Measurements from ENCODE around the gene CACNA1C. TPM values are rescaled to one million over a fixed set of nuclear protein-coding genes. Genes with fewer than 3 reads are reported as not detected.

Gene CACNA1C
- total RNA-seq, 1 experiment from 2014 or later: not detected

- TF ChIP-seq CTCF (conservative IDR thresholded peaks at IDR 0.05): no peak
- TF ChIP-seq EZH2 (IDR thresholded peaks at IDR 0.05; ENCODE audit: low read depth): no peak
- no peaks in the 10 kb centered on the region for H3K79me2 ChIP-seq (ENCODE audit: low read depth)
- no peak overlapping the region for H2AFZ ChIP-seq
- no peak for DNase-seq
- no peak overlapping the region for H3K4me3 ChIP-seq
- no peaks in the 10 kb centered on the region for H3K36me3 ChIP-seq (ENCODE audit: low read depth)
- intact Hi-C loops (cut with micrococcal nuclease; ENCODE audit: unreplicated experiment): no loop called here
- no peak overlapping the region for H3K4me2 ChIP-seq
- no peak overlapping the region for H3K27ac ChIP-seq
- H4K20me1 ChIP-seq (ENCODE audit: insufficient read depth): no peaks in the 10 kb centered on the region
- no TSS peak for BruUV-seq (replicated peaks)
- no peaks in the 10 kb centered on the region for H3K9me3 ChIP-seq (ENCODE audit: insufficient read depth, low read depth)
- H3K27me3 ChIP-seq (ENCODE audit: insufficient read depth, low read depth): peaks cover 100% of the 10 kb centered on the region
- no peaks in the 10 kb centered on the region for H3F3A ChIP-seq (ENCODE audit: insufficient read depth, low read depth)
- ChIA-PET CTCF (interaction anchor here (0.6 kb wide), 1 partner anchor 744 kb away, joined by 4 read pairs; no protein-coding TSS in a partner anchor), POLR2A (ENCODE audit: unreplicated experiment) (no interaction called here)
- H3K9me2 ChIP-seq (ENCODE audit: insufficient read depth): no peaks in the 10 kb centered on the region
- no peaks in the 10 kb centered on the region for H3K4me1 ChIP-seq (replicated peaks; ENCODE audit: insufficient read depth)
Measured at GRCh38 chr12:2555487-2556082, 502.8 kb downstream of the CACNA1C start.

- intact Hi-C loops (cut with micrococcal nuclease; ENCODE audit: unreplicated experiment): no loop called here
- DNase-seq: no peak
- Histone ChIP-seq H3K79me2 (ENCODE audit: low read depth) (no peaks in the 10 kb centered on the region), H3K4me3 (no peak overlapping the region), H2AFZ (no peak overlapping the region), H3K27me3 (ENCODE audit: insufficient read depth, low read depth) (peaks cover 100% of the 10 kb centered on the region), H3K27ac (no peak overlapping the region), H3K4me2 (no peak overlapping the region), H3F3A (ENCODE audit: insufficient read depth, low read depth) (no peaks in the 10 kb centered on the region), H3K4me1 (replicated peaks; ENCODE audit: insufficient read depth) (no peaks in the 10 kb centered on the region), H4K20me1 (ENCODE audit: insufficient read depth) (no peaks in the 10 kb centered on the region), H3K9me3 (ENCODE audit: insufficient read depth, low read depth) (no peaks in the 10 kb centered on the region), H3K9me2 (ENCODE audit: insufficient read depth) (no peaks in the 10 kb centered on the region), H3K36me3 (ENCODE audit: low read depth) (no peaks in the 10 kb centered on the region)
- CTCF ChIA-PET: no interaction called here
- no peak for TF ChIP-seq EZH2 (IDR thresholded peaks at IDR 0.05; ENCODE audit: low read depth)
- no peak for TF ChIP-seq CTCF (conservative IDR thresholded peaks at IDR 0.05)
- POLR2A ChIA-PET (ENCODE audit: unreplicated experiment): no interaction called here
- no TSS peak for BruUV-seq (replicated peaks)
Measured at GRCh38 chr12:2557597-2557996, 504.8 kb downstream of the CACNA1C start.

GRCh38 chr12:2559931-2560330, 507.1 kb downstream of the CACNA1C start:
- intact Hi-C loops (cut with micrococcal nuclease; ENCODE audit: unreplicated experiment): no loop called here
- peaks cover 100% of the 10 kb centered on the region for H3K27me3 ChIP-seq (ENCODE audit: insufficient read depth, low read depth)
- no peaks in the 10 kb centered on the region for H3K9me2 ChIP-seq (ENCODE audit: insufficient read depth)

More at GRCh38 chr12:2559931-2560330, 507.1 kb downstream of the CACNA1C start:
- DNase-seq: no peak
- H3K4me2 ChIP-seq: no peak overlapping the region
- peaks cover 6% of the 10 kb centered on the region; the same call in 1 of the 2 replicates for H4K20me1 ChIP-seq (ENCODE audit: insufficient read depth)
- no peak overlapping the region for H3K27ac ChIP-seq
- no peaks in the 10 kb centered on the region for H3K79me2 ChIP-seq (ENCODE audit: low read depth)
- no TSS peak for BruUV-seq (replicated peaks)
- ChIA-PET POLR2A (ENCODE audit: unreplicated experiment) (no interaction called here), CTCF (no interaction called here)
- TF ChIP-seq CTCF (conservative IDR thresholded peaks at IDR 0.05): no peak
- TF ChIP-seq EZH2 (IDR thresholded peaks at IDR 0.05; ENCODE audit: low read depth): no peak
- H3F3A ChIP-seq (ENCODE audit: insufficient read depth, low read depth): no peaks in the 10 kb centered on the region
- H3K4me1 ChIP-seq (replicated peaks; ENCODE audit: insufficient read depth): no peaks in the 10 kb centered on the region
- no peaks in the 10 kb centered on the region for H3K36me3 ChIP-seq (ENCODE audit: low read depth)
- H3K4me3 ChIP-seq: no peak overlapping the region
- H2AFZ ChIP-seq: no peak overlapping the region
- H3K9me3 ChIP-seq (ENCODE audit: insufficient read depth, low read depth): no peaks in the 10 kb centered on the region

All from PC-9 (cell line).